OCI-LY7 (cell line): ENCODE measurements around the gene MS4A18. TPM values are rescaled to one million over a fixed set of nuclear protein-coding genes. Genes with fewer than 3 reads are reported as not detected.
A peak's percentile ranks its signal among the peaks of the same experiment; 100 is the strongest.
"Not testable (repeated sequence)": the region's sequence is repeated elsewhere in the genome, so short reads cannot be mapped to it uniquely, and the experiment has no call there.

Experiments used
- BruUV-seq: library from RNA; stranded (reverse); fragments of 400-500 nt; replicated peaks from 2 replicates; lab custom pipeline; 2021; lab: Mats Ljungman, UMichigan
- CTCF ChIA-PET: fragments of 300-600 bp; sonication (Branson Sonifier 250); formaldehyde crosslinking; loops from one replicate; lab custom pipeline; 2022; ENCODE audit warnings: antibody characterized with exemption; ENCODE audit not compliant: unreplicated experiment; lab: Charles Lee
- POLR2A ChIA-PET: fragments of 300-600 bp; sonication (Branson Sonifier 250); formaldehyde crosslinking; loops from one replicate; lab custom pipeline; 2022; ENCODE audit warnings: antibody characterized with exemption; lab: Charles Lee
- DNase-seq: peaks from one replicate; pipeline ENCODE4 v3.0.0-alpha.2; 2015; ENCODE audit warnings: low spot score
- H2AFZ ChIP-seq: fragments of 200-600 bp; sonication (generic), shearing (Covaris generic); 2 replicates; pipeline ENCODE4 v1.6.1; 2014; ENCODE audit warnings: mild to moderate bottlenecking, antibody characterized with exemption, low read length, moderate library complexity
- H3K27ac ChIP-seq: fragments of 200-600 bp; sonication (generic); 2 replicates; pipeline ENCODE4 v1.5.1; 2014; ENCODE audit warnings: mixed run types, low read depth, mild to moderate bottlenecking, moderate library complexity, low read length, inconsistent platforms; ENCODE audit not compliant: poor library complexity, severe bottlenecking
- H3K36me3 ChIP-seq: fragments of 200-600 bp; sonication (generic); 2 replicates; pipeline ENCODE4 v1.6.1; 2014; ENCODE audit warnings: mild to moderate bottlenecking, antibody characterized with exemption, low read length, moderate library complexity, mixed read lengths; ENCODE audit not compliant: insufficient read depth
- H3K4me1 ChIP-seq: fragments of 200-600 bp; sonication (generic); 2 replicates; pipeline ENCODE4 v1.5.1; 2014; ENCODE audit warnings: mild to moderate bottlenecking, low read length; ENCODE audit not compliant: insufficient read depth, poor library complexity, severe bottlenecking
- H3K4me2 ChIP-seq: fragments of 200-600 bp; sonication (generic); 2 replicates; pipeline ENCODE4 v1.6.1; 2014; ENCODE audit warnings: mild to moderate bottlenecking, low read length
- H3K4me3 ChIP-seq: fragments of 200-600 bp; sonication (generic); 2 replicates; pipeline ENCODE4 v1.5.1; 2014; ENCODE audit warnings: mild to moderate bottlenecking, low read depth, low read length; ENCODE audit not compliant: poor library complexity, severe bottlenecking
- H3K79me2 ChIP-seq: fragments of 200-600 bp; sonication (generic); 2 replicates; pipeline ENCODE4 v1.6.1; 2016; ENCODE audit warnings: low read depth, mild to moderate bottlenecking, low read length, moderate library complexity, mixed read lengths; ENCODE audit not compliant: insufficient read depth
- H3K9me2 ChIP-seq: fragments of 200-600 bp; sonication (generic); 2 replicates; pipeline ENCODE4 v1.6.1; 2016; ENCODE audit warnings: mild to moderate bottlenecking, low read length, mixed read lengths; ENCODE audit not compliant: insufficient read depth
- H3K9me3 ChIP-seq: fragments of 200-600 bp; sonication (generic); 2 replicates; pipeline ENCODE4 v1.6.1; 2014; ENCODE audit warnings: mild to moderate bottlenecking, mixed run types, low read length, mixed read lengths
- H4K20me1 ChIP-seq: fragments of 200-600 bp; sonication (generic); 2 replicates; pipeline ENCODE4 v1.6.1; 2014; ENCODE audit warnings: mild to moderate bottlenecking, antibody characterized with exemption, low read length, moderate library complexity, mixed read lengths; ENCODE audit not compliant: insufficient read depth
- EZH2phosphoT487 ChIP-seq: fragments of 200-600 bp; sonication (generic); IDR thresholded peaks from 2 replicates; pipeline ENCODE4 v1.6.1; 2018; ENCODE audit warnings: low read depth, borderline replicate concordance, mild to moderate bottlenecking, mixed run types, antibody characterized with exemption, low read length, moderate library complexity, mixed read lengths
- intact Hi-C: fragments of 100-400 bp; cut with micrococcal nuclease; formaldehyde crosslinking; loops from one replicate; pipeline ENCODE4 v1.10.0; 2022; ENCODE audit not compliant: unreplicated experiment
- total RNA-seq, 2 experiments: library from RNA; depleted of rRNA in 1 of 2; stranded (reverse); fragments of >200 nt in 1 of 2; shearing (Covaris generic) in 1 of 2; gene quantifications; 2 replicates each; pipeline ENCODE4 v1.2.3, GENCODE V29; 2014 to 2022
- TF ChIP-seq, protein P1 (sequence below): fragments of 200-600 bp; sonication (generic); conservative IDR thresholded peaks from 2 replicates; pipeline ENCODE4 v1.5.1; 2014; ENCODE audit warnings: mild to moderate bottlenecking, antibody characterized with exemption, low read length, moderate library complexity, mixed read lengths

Gene MS4A18
- total RNA-seq, 2 experiments from 2014 or later, result not detected

- ChIA-PET CTCF (no interaction called here), POLR2A (interaction anchor here (0.6 kb wide), 1 partner anchor 27 kb away, joined by 3 read pairs; no protein-coding TSS in a partner anchor)
- H3K4me2 ChIP-seq, result no peak overlapping the region
- no peaks in the 10 kb centered on the region for H3K36me3 ChIP-seq
- no peaks in the 10 kb centered on the region for H4K20me1 ChIP-seq
- BruUV-seq, result no TSS peak
- no peak overlapping the region for H3K27ac ChIP-seq
- TF ChIP-seq EZH2phosphoT487, result no peak
- TF ChIP-seq, protein P1, sequence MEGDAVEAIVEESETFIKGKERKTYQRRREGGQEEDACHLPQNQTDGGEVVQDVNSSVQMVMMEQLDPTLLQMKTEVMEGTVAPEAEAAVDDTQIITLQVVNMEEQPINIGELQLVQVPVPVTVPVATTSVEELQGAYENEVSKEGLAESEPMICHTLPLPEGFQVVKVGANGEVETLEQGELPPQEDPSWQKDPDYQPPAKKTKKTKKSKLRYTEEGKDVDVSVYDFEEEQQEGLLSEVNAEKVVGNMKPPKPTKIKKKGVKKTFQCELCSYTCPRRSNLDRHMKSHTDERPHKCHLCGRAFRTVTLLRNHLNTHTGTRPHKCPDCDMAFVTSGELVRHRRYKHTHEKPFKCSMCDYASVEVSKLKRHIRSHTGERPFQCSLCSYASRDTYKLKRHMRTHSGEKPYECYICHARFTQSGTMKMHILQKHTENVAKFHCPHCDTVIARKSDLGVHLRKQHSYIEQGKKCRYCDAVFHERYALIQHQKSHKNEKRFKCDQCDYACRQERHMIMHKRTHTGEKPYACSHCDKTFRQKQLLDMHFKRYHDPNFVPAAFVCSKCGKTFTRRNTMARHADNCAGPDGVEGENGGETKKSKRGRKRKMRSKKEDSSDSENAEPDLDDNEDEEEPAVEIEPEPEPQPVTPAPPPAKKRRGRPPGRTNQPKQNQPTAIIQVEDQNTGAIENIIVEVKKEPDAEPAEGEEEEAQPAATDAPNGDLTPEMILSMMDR, result no peak
- H3K4me1 ChIP-seq, result peaks cover 12% of the 10 kb centered on the region
- DNase-seq, result no peak
- no peaks in the 10 kb centered on the region for H3K9me3 ChIP-seq
- H3K4me3 ChIP-seq, result no peak overlapping the region
- intact Hi-C loops, result no loop called here
- no peak overlapping the region for H2AFZ ChIP-seq
- H3K79me2 ChIP-seq, result no peaks in the 10 kb centered on the region
- no peaks in the 10 kb centered on the region for H3K9me2 ChIP-seq
These were observed 43.9 kb upstream of the MS4A18 start for GRCh38 chr11:60680455-60681119.

- intact Hi-C loops, H3K9me2 ChIP-seq, CTCF ChIA-PET, BruUV-seq, H3K27ac ChIP-seq, H3K9me3 ChIP-seq, H3K79me2 ChIP-seq, H4K20me1 ChIP-seq, POLR2A ChIA-PET, H3K36me3 ChIP-seq: not testable (repeated sequence)
- DNase-seq, result peak; percentile 6
- peaks cover 12% of the 10 kb centered on the region for H3K4me1 ChIP-seq
- peak overlapping the region; percentile 53 for H3K4me2 ChIP-seq
- H2AFZ ChIP-seq, result peak overlapping the region; percentile 96
- H3K4me3 ChIP-seq, result peak overlapping the region; percentile 5
These were observed 40.0 kb upstream of the MS4A18 start for GRCh38 chr11:60684541-60684848.

GRCh38 chr11:60691661-60692060 lies 32.9 kb upstream of the MS4A18 start:
- intact Hi-C loops, result no loop called here
- Histone ChIP-seq H3K9me2 (no peaks in the 10 kb centered on the region), H3K4me1 (no peaks in the 10 kb centered on the region), H3K9me3 (no peaks in the 10 kb centered on the region), H3K27ac (no peak overlapping the region), H3K4me3 (no peak overlapping the region), H3K79me2 (no peaks in the 10 kb centered on the region), H3K36me3 (no peaks in the 10 kb centered on the region), H2AFZ (no peak overlapping the region), H4K20me1 (no peaks in the 10 kb centered on the region), H3K4me2 (no peak overlapping the region)
- no TSS peak for BruUV-seq
- ChIA-PET CTCF (no interaction called here), POLR2A (no interaction called here)
- no peak for DNase-seq
- TF ChIP-seq EZH2phosphoT487, result no peak
- TF ChIP-seq, protein P1, result no peak
